OCI-LY3 (cell line): ENCODE results near the gene IL17RD.

Experiments used
- CTCF ChIP-seq: fragments of 200-600, 300-600 bp; sonication (generic); IDR thresholded peaks from 2 replicates; pipeline ENCODE4 v1.5.1; 2014; ENCODE audit warnings: antibody characterized with exemption, low read length, low read depth
- EZH2phosphoT487 ChIP-seq: fragments of 200-600 bp; shearing (Covaris generic); IDR thresholded peaks from 2 replicates; pipeline ENCODE4 v1.6.1; 2018; ENCODE audit warnings: antibody characterized with exemption, mixed run types, low read depth

DNA sequence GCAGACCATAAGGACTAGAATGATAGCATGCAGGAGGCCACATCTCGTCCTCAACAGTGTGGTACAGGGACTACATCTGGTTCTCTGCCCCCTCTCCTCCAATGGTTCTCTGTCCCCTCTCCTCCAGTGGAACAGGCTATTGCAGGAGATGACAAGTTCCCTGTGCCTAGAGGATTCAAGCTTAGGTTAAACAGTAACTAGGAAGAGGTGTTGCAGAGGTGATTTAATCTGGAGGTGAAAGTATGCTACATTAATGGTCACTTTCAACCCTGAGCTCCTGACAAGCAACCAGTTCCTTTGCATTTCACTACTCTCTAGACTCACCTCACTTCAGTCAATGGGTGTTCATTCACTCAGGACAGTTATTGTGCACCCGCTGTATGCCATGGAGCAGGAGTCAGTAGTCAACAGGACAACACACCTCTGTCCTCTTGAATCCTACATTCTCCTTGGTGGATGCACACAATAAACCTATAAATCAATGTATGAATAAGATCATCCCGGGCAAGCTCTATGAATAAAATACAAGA is 88.7 kb downstream of the IL17RD start:
- TF ChIP-seq CTCF (no peak), EZH2phosphoT487 (no peak)
